GM19239 (cell line): ENCODE measurements around the gene CDV3.
"Not testable (repeated sequence)": the region's sequence is repeated elsewhere in the genome, so short reads cannot be mapped to it uniquely, and the experiment has no call there.

ENCODE experiments used
- DNase-seq: peaks from one replicate; pipeline ENCODE4 v3.0.0; 2011; ENCODE audit warnings: low spot score; ENCODE audit not compliant: insufficient read length
- FAIRE-seq: peaks from 2 replicates; lab custom pipeline; 2011; peaks lifted over from hg19 to GRCh38; lab: Jason Lieb, UNC

Gene CDV3, protein sequence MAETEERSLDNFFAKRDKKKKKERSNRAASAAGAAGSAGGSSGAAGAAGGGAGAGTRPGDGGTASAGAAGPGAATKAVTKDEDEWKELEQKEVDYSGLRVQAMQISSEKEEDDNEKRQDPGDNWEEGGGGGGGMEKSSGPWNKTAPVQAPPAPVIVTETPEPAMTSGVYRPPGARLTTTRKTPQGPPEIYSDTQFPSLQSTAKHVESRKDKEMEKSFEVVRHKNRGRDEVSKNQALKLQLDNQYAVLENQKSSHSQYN

DNA sequence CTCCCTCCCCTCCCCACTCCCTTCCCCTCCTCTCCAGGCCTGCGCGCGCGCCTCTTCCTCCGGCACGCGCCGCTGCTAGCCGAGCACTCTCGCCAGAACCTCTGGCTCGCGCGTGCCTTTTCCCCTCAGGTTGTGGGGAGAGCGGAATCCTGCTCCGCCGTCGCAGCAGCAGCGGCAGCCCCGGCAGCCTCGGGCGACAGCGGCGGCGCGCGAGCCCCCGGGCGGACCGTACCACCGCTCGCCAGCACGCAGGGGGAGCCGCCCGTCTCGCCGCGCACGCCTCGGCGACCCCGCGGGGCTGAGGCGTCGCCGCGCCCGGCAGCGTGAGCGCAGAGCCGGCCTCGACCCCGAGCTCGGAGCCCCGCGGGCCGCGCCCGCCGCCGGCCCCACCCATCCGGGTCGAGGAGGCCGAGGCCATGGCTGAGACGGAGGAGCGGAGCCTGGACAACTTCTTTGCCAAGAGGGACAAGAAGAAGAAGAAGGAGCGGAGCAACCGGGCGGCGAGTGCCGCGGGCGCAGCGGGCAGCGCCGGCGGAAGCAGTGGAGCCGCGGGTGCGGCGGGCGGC lies at the start of gene CDV3:
Gene CDV3 (plus strand): TSS at position 58 of the 566 bp plus-strand sequence. CDS start 359 bp downstream, at position 417.
- no peak for FAIRE-seq
- DNase-seq: no peak

DNA sequence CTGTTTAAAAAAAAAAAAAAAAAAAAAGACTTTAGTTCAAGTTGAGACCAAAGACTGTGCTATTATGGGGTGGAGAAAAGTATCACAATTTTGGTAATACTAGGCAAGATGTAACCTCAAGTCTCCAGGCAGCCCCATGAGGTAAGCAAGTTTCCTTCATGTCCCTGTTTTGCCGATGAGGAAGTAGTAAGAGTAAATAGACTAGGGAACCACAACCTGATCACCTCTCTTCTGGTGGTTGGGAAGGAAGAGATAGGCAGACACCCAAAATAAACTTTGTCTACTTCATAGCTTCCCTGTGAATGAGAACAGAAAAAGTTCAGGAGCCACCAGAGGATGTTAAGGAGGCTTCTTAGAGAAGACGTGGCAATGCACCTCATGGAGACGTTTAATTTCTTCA lies 49.7 kb upstream of the CDV3 start:
- not testable (repeated sequence) for DNase-seq, FAIRE-seq

DNA sequence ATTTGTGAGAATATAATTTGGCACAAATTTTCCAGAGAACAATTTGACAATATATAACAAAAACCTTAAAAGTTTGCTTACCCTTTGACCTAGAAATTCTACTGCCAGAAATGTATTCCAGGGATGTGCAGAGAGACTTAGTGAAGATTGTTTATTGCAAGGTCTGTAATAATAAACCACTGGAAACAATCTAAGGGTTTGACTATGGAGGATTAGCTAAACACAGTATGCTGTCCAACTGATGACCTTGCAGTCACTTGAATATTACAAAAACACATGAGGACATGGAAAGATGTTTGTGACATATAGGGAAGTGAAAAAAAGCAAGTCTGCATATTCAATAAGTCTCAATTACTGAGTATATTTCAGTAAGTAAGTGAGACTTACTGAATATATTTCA lies 48.1 kb upstream of the CDV3 start:
- DNase-seq: no peak
- FAIRE-seq: peak; percentile 51

DNA sequence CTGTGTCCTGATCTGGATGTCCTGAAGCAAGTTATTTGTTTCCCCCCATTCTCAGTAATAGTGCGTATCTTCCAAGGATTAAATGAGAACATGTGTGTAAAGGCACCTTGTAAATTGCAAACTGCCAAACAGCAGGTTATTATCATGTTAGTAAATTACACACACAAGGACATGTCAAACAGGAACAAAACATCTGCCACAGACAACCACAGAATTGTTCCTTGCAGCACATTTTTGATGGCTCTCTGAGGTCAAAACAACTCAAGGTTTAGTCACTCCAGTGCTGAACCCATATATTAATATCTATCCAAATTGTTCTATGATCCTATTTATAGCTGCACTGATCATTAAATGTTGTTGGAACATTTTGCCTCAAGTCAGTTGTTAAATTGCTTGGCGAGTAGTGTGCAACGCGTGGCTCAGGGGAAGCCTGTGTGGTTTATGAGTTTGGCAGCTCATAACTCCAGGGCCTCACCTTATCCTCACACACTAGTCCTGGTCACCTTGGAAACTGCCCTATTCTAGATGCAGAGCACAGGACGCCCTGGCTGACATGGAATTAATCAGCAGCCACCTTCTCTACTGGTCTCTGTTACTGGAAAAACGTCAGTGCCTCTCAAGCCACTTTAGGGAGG lies 46.3 kb upstream of the CDV3 start:
- DNase-seq: no peak
- FAIRE-seq: no peak

DNA sequence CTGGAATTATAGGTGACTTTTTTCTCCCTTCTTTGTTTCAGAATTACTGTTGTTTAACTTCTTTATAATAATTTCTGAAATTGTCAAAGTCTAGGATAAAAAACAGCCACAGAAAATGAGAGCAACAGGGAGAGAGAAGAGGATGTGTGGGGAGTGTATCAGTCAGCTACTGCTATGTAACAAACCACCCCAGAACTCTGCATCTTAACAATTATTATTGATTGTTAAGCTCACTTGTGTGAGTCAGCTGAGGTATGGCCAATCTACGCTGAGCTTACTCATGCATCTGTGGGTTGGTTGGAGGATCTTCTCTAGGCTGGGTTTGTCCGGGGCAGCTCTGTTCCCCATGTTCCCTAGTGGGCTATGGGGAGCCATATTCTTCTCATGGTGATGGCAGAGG lies 43.7 kb upstream of the CDV3 start:
- FAIRE-seq: no peak

DNA sequence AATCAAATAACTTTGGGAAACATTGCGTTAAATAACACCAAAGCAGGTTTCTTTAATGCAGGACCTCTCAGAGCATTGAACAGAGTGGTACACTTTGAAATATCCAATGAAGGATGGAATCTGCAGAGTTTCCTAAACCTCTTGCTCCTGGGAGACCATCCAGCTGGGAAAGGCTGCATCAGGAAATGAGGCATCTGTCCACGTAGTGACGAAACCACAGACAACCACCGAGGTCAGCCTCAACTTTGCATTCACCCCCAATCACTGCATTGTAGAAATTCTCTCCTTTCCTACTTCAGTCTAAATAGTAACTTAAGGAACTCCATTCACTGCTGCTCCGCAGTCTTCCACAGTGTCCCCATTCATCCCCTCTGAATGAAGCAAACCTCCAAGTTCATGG lies 41.5 kb upstream of the CDV3 start:
- DNase-seq: no peak
- peak; percentile 18 for FAIRE-seq

More for the DNA sequence above, 43.7 kb upstream of the CDV3 start:
- DNase-seq: no peak

DNA sequence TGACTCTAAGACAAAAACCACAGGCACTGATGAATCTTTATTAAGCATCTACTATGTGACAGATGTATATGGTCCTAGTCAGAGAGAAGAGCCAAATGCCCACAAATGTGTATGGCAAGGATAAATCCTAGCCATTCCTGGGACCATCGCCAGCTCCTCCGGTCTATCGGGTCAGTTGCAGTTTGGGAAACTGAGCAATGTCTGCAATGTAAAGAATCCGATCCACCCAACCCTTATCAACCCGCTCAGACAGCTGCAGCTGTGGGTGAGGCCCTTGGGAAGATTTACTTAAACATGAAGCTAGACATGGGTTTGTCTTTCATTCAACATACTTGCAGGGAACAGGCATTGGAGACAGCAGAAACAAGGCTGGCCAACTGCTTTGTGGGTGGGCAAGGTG lies 40.5 kb upstream of the CDV3 start:
- DNase-seq (no peak), FAIRE-seq (no peak)

DNA sequence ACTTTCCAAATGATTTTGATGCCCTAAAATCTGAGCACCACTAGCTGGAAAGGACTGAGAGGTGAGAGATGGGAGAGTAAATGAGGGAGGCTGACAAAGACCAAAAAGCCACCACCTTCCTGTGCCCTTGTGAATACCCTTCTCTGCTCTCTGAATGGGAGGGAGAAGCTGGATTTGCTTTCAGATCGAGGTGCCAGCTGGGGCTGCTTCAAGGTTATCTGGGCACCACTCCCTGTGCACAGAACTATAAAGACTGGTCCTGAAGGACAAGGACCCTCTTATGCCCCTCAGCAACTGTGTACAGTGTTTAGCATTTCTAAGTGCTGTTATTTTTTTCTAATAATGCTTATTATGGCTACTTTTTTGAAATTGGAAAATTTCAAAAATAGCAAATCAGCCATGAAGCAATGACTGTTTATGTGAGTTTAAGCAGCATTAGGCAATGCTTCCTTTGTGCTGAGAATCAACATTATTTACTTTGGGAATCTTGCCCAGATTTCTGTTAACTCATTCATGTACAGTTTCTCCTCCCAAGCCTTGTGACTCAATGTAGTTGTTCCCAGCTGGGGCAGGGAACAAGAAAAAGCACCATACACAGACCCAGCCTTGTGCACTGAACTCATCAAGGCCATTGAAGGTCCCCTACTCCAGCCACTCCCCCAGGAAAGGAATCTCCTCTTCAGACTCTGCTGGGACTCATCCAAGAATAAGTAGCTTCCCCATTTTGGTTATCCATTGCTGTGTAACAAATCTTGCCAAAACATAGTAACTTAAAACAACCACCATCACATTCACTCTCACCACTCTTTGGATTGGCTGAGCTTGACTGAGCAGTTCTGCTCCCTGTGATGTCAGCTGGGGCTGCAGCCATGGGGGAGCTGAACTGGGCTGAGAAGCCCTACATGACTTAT lies 37.3 kb upstream of the CDV3 start:
- no peak for DNase-seq
- no peak for FAIRE-seq

DNA sequence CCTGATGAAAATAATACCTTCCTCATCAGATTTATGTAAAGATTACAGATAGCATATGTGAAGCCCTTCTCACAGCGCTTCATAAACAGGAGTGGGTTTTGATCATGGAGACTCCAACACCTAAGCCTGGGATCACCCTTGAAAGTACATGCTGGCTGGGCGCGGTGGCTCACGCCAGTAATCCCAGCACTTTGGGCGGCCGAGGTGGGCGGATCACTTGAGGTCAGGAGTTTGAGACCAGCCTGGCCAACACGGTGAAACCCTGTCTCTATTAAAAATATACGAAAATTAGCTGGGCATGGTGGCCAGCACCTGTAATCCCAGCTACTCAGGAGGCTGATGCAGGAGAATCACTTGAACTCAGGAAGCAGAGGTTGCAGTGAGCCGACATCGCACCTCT lies 36.4 kb upstream of the CDV3 start:
- FAIRE-seq, DNase-seq: not testable (repeated sequence)

DNA sequence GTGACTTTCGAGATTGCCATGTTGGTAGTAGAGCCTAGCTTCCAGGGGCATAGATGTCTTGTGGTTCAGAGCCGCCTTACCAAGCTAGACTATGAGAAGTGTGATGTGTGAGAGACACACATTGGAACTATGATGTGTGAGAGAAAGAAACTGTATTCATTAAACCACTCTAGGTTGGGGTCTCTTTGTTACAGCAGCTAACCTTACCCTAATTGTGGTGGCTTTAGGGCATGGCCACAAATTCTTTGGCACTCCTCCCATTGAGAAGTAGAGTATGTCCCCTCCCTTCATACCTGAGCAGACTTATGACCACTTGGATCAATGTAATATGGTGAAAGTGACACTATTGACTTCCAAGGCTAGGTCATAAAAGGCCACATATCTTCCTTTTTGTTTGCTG lies 35.3 kb upstream of the CDV3 start:
- DNase-seq (no peak), FAIRE-seq (no peak)

DNA sequence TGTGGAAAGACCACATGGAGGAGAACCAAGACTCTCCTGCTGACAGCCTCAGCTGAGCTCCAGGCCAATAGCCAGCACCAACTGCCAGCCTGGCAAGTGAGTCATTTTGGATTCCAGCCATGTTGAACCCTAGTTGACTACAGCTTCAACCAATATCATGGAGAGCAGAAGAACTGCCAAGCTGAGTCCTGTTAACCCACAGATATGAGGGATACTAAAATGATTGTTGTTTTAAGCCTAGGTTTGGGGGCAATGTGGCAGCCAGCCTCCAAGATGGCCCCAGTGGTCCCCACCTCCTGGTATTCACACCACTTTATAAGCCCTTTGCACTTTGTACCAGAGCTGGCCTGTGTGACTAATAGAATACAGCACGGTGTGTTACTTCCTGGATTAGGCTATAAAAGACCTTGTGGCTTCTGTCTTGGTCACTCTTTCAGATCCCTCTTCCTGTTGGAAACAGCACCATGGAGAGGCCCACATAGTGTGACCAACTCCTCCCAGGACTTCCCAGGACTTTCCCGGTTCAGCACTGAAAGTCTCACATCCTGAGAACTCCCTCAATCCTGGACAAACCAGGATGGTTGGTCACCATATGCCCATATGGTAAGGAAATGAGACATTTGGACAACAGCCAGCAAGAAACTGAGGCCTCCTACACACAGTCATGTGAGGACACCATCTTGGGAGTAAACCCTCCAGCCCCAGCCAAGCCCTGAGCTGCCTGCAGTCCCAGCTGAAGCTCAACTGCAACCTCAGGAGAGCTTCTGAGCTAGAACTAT lies 32.4 kb upstream of the CDV3 start:
- peak; percentile 73 for FAIRE-seq

DNA sequence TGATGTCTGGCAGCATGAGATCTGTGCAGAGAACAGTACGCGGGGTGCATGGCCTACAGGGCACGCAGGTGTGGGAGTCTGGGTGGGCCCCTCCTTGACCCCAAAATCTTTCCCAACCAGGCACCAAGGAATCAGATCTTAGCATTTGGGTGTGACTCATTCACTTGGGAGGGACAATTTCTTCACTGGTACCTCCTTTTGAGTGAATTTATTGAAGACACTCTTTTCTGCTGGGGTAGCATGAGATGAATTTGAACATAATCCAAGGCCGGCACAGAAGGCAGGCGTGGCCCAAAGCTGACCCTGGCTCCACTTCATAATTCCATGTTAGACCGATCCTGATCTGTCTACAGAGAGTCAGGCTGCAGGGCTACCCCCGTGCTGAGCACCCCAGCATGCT lies 30.6 kb upstream of the CDV3 start:
- no peak for FAIRE-seq

More for the DNA sequence above, 32.4 kb upstream of the CDV3 start:
- peak; percentile 26 for DNase-seq

DNA sequence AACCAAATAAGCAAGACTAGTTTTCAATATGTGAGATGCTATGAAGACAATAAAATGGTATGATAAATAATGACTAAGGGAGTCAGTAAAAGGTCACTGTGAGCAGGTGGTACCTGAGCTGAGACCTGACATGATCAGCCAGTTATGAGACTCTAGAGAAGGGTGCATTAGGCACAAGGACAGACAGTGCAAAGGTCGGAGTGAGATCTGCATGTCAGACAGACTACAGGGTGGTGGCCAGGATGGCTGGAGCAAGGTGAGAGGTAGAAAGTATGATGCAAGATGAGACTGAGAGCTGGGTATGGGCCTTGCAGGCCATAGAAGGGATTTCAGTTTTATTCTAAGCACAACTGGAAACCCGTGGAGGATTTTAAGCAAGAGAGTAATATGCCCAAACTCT lies 28.5 kb upstream of the CDV3 start:
- DNase-seq, FAIRE-seq: not testable (repeated sequence)

More for the DNA sequence above, 30.6 kb upstream of the CDV3 start:
- no peak for DNase-seq

DNA sequence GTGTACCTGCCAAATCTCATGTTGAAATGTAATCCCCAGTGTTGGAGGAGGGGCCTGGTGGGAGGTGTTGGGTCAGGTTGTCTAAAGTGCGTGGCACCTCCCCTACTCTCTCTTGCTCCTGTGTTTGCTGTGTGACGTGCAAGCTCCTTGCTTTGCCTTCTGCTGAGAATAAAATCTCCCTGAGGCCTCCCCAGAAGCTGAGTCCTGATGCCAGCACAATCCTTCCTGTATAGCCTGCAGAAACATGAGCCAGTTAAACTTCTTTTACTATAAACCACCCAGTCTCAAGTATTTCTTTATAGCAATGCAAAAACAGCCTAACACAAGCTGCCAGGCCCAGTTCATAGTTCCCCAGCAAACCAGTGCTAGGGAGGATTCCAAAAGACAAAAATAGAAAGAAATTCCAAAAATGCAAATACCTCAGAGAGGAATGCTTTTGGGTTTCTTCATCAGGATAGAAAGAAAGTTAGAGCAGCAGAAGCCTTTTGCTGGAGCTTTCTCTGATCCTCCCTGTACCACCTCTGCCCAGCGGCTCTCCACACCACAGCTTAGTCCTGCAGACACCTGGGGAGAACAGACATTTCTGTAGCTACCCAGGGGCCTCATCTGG lies 25.9 kb upstream of the CDV3 start:
- DNase-seq: no peak
- no peak for FAIRE-seq

DNA sequence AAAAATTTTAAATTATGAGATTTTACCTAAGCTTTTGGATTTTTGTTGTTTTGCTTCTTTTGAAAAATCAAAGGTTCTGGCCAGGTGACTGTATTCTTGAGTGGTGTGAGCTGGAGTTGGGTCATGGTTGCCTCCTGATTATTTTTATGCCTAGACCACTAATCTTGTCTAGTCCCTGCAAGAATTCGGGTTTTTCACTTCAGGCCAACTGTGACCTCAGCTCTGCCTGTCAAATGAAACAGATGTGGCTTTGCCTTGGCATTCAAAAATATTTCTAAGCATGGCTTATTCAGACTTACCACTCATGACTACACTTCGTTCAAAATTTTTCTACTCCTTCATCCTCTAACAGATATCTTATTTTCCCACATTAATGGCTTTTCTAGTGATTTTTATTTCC lies 25.4 kb upstream of the CDV3 start:
- FAIRE-seq (no peak), DNase-seq (no peak)

DNA sequence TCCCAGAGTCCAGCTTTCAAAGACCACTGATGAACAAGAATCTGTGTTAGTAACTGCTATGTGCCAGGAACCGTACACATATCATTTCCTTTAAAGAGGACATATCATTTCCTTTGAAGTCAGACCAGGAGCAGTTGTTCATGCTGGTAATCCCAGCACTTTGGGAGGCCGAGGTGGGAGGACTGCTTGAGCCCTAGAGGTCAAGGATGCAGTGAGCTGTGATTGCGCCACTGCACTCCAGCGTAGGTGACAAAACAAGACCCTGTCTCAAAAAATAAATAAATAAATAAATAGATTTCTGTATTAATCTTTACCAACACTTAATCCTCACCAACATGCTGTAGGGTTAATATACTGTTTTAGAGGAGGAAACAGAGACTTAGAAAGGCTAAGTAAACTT lies 23.9 kb upstream of the CDV3 start:
- DNase-seq: no peak
- FAIRE-seq: no peak

DNA sequence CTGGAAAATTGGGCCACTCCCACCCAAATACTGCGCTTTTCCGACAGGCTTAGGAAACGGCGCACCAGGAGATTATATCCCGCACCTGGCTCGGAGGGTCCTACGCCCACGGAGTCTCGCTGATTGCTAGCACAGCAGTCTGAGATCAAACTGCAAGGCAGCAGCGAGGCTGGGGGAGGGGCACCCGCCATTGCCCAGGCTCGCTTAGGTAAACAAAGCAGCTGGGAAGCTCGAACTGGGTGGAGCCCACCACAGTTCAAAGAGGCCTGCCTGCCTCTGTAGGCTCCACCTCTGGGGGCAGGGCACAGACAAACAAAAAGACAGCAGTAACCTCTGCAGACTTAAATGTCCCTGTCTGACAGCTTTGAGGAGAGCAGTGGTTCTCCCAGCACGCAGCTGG lies 21.9 kb upstream of the CDV3 start:
- FAIRE-seq, DNase-seq: not testable (repeated sequence)

DNA sequence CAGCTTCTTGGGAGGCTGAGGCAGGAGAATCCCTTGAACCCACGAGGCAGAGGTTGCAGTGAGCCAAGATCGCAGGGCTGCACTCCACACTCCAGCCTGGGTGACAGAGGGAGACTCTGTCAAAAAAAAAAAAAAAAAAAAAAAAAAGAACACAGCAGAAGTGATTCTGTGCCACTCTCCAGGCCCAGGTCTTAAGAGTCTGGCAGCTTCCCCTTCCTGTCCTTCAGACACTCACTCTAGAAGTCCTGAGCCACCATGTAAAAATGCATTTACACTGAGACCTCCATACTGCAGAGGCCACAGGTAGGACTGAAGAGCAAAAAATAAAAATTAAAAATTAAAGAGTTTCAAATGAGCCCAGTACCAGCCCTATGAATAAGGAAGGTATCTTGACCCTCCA lies 11.8 kb upstream of the CDV3 start:
- DNase-seq (no peak), FAIRE-seq (no peak)

DNA sequence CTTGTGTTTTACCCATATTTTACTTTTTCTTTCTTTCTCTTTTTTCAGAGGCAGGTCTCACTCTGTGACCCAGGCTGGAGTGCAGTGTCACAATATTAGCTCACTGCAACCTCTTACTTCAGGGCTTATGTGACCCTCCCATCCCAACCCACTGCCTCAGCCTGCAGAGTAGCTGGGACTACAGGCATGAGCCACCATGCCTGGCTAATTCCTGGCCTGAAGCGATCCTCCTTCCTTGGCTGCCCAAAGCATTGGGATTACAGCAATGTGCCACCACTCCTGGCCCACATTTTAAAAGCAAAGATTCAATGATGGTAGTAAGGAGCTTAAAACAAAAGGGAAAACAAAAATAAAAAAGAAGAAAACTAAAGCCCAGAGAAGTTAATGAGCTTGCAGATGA lies 11.1 kb upstream of the CDV3 start:
- no peak for FAIRE-seq
- DNase-seq: no peak
